Measurements from ENCODE around the gene PLEKHA6. TPM values are rescaled to one million over a fixed set of nuclear protein-coding genes. Genes with fewer than 3 reads are reported as not detected.

PLEKHA6 gene
- total RNA-seq, 4 donors from 2014 or later = 5.9 to 13.6 (median 8.4) TPM

- Histone ChIP-seq H3K4me3 (no peak overlapping the region), H3K9me3 (no peaks in the 10 kb centered on the region), H3K36me3 (no peaks in the 10 kb centered on the region), H3K4me1 (peaks cover 0 to 27% of the 10 kb centered on the region in 2 donors), H3K27ac (peak overlapping the region; percentile 21 to 46), H3K27me3 (no peaks in the 10 kb centered on the region)
- TF ChIP-seq POLR2A (IDR thresholded peaks at IDR 0.05) (no peak), CTCF (IDR thresholded peaks at IDR 0.05) (no peak)
- peak; percentile 79 to 90 for DNase-seq
- intact Hi-C loops (cut with DNase I; ENCODE audit: low total_unique reads) = no loop called here
Observed at GRCh38 chr1:204350857-204351573, 8.7 kb downstream of the PLEKHA6 start.

GRCh38 chr1:204350312-204350711, 9.4 kb downstream of the PLEKHA6 start:
- H3K4me1 ChIP-seq = peaks cover 0 to 27% of the 10 kb centered on the region in 2 donors
- no peak for TF ChIP-seq CTCF (IDR thresholded peaks at IDR 0.05)
- no peak for TF ChIP-seq POLR2A (IDR thresholded peaks at IDR 0.05)
- H3K4me3 ChIP-seq = no peak overlapping the region
- no peaks in the 10 kb centered on the region for H3K9me3 ChIP-seq
- H3K27ac ChIP-seq = peak overlapping the region; percentile 21 to 46
- DNase-seq = no peak
- intact Hi-C loops (cut with DNase I; ENCODE audit: low total_unique reads) = no loop called here
- H3K27me3 ChIP-seq = no peaks in the 10 kb centered on the region
- H3K36me3 ChIP-seq = no peaks in the 10 kb centered on the region

DNA sequence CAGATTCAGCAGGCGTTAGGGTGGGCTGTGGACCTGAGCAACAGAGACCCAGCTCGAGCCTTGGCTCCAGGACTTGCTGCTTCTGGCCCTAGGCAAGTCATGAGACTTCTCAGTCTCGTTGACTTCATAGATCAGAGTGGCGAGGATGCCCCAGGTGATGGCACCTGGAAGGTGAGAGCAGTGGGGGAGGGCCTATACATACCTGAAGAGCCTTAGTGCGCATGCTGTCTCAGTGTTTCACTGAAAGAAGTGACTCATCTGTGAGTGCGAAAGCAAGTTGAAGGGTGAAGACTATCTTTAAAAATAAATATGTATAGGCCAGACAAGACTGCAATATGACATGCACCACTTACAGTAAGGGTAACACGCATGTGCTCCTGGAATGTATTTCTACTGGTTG, 10.1 kb downstream of the PLEKHA6 start:
- Histone ChIP-seq H3K27ac (peak overlapping the region in 1 of 2 donors; percentile 81), H3K9me3 (no peaks in the 10 kb centered on the region), H3K36me3 (no peaks in the 10 kb centered on the region), H3K27me3 (no peaks in the 10 kb centered on the region), H3K4me1 (peaks cover 0 to 27% of the 10 kb centered on the region in 2 donors), H3K4me3 (no peak overlapping the region)
- intact Hi-C loops (cut with DNase I; ENCODE audit: low total_unique reads) = no loop called here
- no peak for DNase-seq
- TF ChIP-seq CTCF (IDR thresholded peaks at IDR 0.05) = no peak
- no peak for TF ChIP-seq POLR2A (IDR thresholded peaks at IDR 0.05)

- DNase-seq = peak; percentile 78 to 84
- Histone ChIP-seq H3K9me3 (no peaks in the 10 kb centered on the region), H3K27ac (peak overlapping the region; percentile 60 to 81), H3K36me3 (no peaks in the 10 kb centered on the region), H3K4me3 (no peak overlapping the region), H3K27me3 (no peaks in the 10 kb centered on the region), H3K4me1 (peaks cover 0 to 27% of the 10 kb centered on the region in 2 donors)
- intact Hi-C loops (cut with DNase I; ENCODE audit: low total_unique reads) = no loop called here
- TF ChIP-seq CTCF (IDR thresholded peaks at IDR 0.05) (no peak), POLR2A (IDR thresholded peaks at IDR 0.05) (no peak)
Observed at GRCh38 chr1:204348722-204349121, 11.0 kb downstream of the PLEKHA6 start.

DNA sequence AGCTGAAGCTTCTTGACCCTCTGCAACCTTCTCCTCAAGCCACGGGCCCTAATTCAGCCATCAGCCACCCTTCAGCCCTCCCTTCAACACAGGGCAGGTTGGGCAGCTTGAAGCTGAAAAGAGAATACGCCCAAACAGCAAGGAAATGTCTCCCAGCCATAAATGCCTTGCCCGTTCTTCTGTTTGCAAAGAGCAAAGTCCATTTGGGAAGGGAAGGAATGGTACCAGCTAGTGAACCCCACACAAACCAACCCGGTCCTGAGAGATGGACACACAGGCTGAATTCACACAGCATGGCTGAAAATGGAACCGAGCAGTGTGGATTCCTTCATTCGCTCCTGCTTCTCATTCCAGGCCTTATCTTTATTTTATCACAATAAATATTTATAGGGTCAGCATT, 11.5 kb downstream of the PLEKHA6 start:
- Histone ChIP-seq H3K4me3 (no peak overlapping the region), H3K9me3 (no peaks in the 10 kb centered on the region), H3K4me1 (peaks cover 0 to 27% of the 10 kb centered on the region in 2 donors), H3K36me3 (no peaks in the 10 kb centered on the region), H3K27me3 (no peaks in the 10 kb centered on the region), H3K27ac (peak overlapping the region; percentile 60 to 81)
- no peak for TF ChIP-seq CTCF (IDR thresholded peaks at IDR 0.05)
- no peak for TF ChIP-seq POLR2A (IDR thresholded peaks at IDR 0.05)
- no peak for DNase-seq
- intact Hi-C loops (cut with DNase I; ENCODE audit: low total_unique reads) = no loop called here
